Measurements from ENCODE around the gene TRIM44. TPM values are rescaled to one million over a fixed set of nuclear protein-coding genes. Genes with fewer than 3 reads are reported as not detected.

The TRIM44 gene
- total RNA-seq, 4 donors from 2014 or later = 27.4 to 73.4 (median 53.7) TPM

GRCh38 chr11:35678975-35679374 is 16.4 kb downstream of the TRIM44 start:
- TF ChIP-seq EP300 (IDR thresholded peaks at IDR 0.05) = no peak
- TF ChIP-seq POLR2AphosphoS5 (IDR thresholded peaks at IDR 0.05) = no peak
- TF ChIP-seq, protein P1, sequence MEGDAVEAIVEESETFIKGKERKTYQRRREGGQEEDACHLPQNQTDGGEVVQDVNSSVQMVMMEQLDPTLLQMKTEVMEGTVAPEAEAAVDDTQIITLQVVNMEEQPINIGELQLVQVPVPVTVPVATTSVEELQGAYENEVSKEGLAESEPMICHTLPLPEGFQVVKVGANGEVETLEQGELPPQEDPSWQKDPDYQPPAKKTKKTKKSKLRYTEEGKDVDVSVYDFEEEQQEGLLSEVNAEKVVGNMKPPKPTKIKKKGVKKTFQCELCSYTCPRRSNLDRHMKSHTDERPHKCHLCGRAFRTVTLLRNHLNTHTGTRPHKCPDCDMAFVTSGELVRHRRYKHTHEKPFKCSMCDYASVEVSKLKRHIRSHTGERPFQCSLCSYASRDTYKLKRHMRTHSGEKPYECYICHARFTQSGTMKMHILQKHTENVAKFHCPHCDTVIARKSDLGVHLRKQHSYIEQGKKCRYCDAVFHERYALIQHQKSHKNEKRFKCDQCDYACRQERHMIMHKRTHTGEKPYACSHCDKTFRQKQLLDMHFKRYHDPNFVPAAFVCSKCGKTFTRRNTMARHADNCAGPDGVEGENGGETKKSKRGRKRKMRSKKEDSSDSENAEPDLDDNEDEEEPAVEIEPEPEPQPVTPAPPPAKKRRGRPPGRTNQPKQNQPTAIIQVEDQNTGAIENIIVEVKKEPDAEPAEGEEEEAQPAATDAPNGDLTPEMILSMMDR (IDR thresholded peaks at IDR 0.05) = no peak
- intact Hi-C loops (cut with DNase I) = no loop called here
- no peak overlapping the region for H3K27ac ChIP-seq (replicated peaks in 1 of 4)
- 93% methylated on average over 1 of the region's 1 CpG for WGBS
- peaks cover 34 to 54% (median 43%) of the 10 kb centered on the region in 4 donors for H3K4me1 ChIP-seq
- no peak overlapping the region for H3K4me3 ChIP-seq
- no peaks in the 10 kb centered on the region for H3K36me3 ChIP-seq
- no peaks in the 10 kb centered on the region for H3K27me3 ChIP-seq
- no peak for DNase-seq (ENCODE audit: extremely low spot score)
- H3K9me3 ChIP-seq = no peaks in the 10 kb centered on the region

DNA sequence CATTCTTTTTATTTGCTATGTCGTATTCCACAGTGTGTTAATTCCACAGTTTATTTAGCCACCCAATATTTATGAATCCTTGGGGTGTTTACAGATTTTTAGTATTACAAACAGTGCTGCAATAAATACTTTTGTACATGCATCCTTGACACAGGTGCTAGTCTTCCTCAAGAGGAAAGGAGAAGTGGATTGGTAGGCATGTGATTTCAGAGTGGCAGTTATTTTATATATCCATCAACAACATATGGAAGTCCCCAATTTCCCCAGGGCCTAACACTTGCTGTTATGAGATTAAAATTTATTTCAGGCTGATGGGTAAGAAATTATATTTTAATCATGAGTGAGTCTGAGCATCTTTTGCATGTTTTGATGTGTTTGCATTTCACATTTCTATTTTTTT is 17.9 kb downstream of the TRIM44 start:
- Histone ChIP-seq H3K27me3 (no peaks in the 10 kb centered on the region), H3K27ac (replicated peaks in 1 of 4) (no peak overlapping the region), H3K4me3 (no peak overlapping the region), H3K4me1 (peaks cover 30 to 45% (median 38%) of the 10 kb centered on the region in 4 donors), H3K36me3 (peaks cover 0 to 5% (median 4%) of the 10 kb centered on the region in 4 donors), H3K9me3 (no peaks in the 10 kb centered on the region)
- DNase-seq (ENCODE audit: extremely low spot score) = no peak
- TF ChIP-seq POLR2A (IDR thresholded peaks at IDR 0.05; ENCODE audit: low read depth) (no peak), POLR2AphosphoS5 (IDR thresholded peaks at IDR 0.05) (no peak), EP300 (IDR thresholded peaks at IDR 0.05) (no peak)
- TF ChIP-seq, protein P1 (IDR thresholded peaks at IDR 0.05) = no peak
- intact Hi-C loops (cut with DNase I) = no loop called here
- WGBS = 97% methylated on average over 1 of the region's 1 CpG

DNA sequence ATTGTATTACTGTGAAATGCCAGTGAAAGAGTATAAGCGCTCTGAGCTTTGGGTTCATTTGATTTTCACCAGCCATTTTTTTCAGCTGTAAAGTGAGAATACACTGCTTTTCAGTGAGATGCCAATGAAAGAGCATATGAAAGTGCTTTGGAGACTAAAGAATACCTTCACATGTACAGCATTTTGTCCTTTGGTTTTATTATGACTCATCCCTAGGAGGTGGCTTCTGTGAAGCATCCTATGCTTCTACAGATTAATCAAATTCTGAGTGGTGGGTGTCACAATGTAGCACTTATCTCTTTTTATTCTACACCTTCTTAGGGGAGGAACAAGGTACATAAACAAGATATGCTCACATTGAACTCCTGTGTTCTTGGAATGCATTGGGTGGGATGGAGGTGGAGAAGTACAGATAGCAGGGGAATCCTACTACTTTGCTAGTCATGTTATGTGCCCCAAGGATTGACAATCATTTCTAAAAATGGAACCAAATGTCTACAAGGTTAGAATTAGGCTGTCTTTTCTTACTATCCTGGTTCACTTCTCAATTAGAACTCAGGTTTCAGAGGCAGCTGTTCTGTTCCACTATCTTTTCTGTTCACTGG is 18.7 kb downstream of the TRIM44 start:
- intact Hi-C loops (cut with DNase I) = no loop called here
- H3K27ac ChIP-seq (replicated peaks in 1 of 4) = no peak overlapping the region
- peaks cover 0 to 13% (median 9%) of the 10 kb centered on the region in 4 donors for H3K36me3 ChIP-seq
- no peaks in the 10 kb centered on the region for H3K27me3 ChIP-seq
- DNase-seq (ENCODE audit: extremely low spot score) = no peak
- H3K4me3 ChIP-seq = no peak overlapping the region
- no peaks in the 10 kb centered on the region for H3K9me3 ChIP-seq
- H3K4me1 ChIP-seq = peaks cover 22 to 37% (median 30%) of the 10 kb centered on the region in 4 donors
- 100% methylated on average over 1 of the region's 1 CpG for WGBS
- TF ChIP-seq POLR2AphosphoS5 (IDR thresholded peaks at IDR 0.05) (no peak), EP300 (IDR thresholded peaks at IDR 0.05) (no peak), POLR2A (IDR thresholded peaks at IDR 0.05; ENCODE audit: low read depth) (no peak)
- TF ChIP-seq, protein P1 (IDR thresholded peaks at IDR 0.05) = no peak

GRCh38 chr11:35682230-35683173 is 19.9 kb downstream of the TRIM44 start:
- H3K27me3 ChIP-seq = no peaks in the 10 kb centered on the region
- WGBS = 45% methylated on average over 9 of the region's 9 CpGs
- H3K9me3 ChIP-seq = no peaks in the 10 kb centered on the region
- intact Hi-C loops (cut with DNase I) = no loop called here
- H3K4me3 ChIP-seq = no peak overlapping the region
- no peak overlapping the region for H3K27ac ChIP-seq (replicated peaks in 1 of 4)
- DNase-seq (ENCODE audit: extremely low spot score) = no peak
- peaks cover 17 to 31% (median 23%) of the 10 kb centered on the region in 4 donors for H3K4me1 ChIP-seq
- H3K36me3 ChIP-seq = peaks cover 0 to 25% (median 13%) of the 10 kb centered on the region in 4 donors
- TF ChIP-seq, protein P1 (IDR thresholded peaks at IDR 0.05) = no peak
- no peak for TF ChIP-seq EP300 (IDR thresholded peaks at IDR 0.05)
- no peak for TF ChIP-seq POLR2AphosphoS5 (IDR thresholded peaks at IDR 0.05)
- TF ChIP-seq POLR2A (IDR thresholded peaks at IDR 0.05; ENCODE audit: low read depth) = no peak
